GM21381 (cell line): ENCODE results near the gene EPHA3.

Experiments
- ATAC-seq: cut with Tn5 transposase; IDR thresholded peaks from one replicate; pipeline ENCODE4 v1.9.1; 2021; ENCODE audit warnings: mild to moderate bottlenecking, moderate library complexity; ENCODE audit not compliant: unreplicated experiment

Gene EPHA3

GRCh38 chr3:89223188-89223587, 115.8 kb downstream of the EPHA3 start:
- ATAC-seq: no peak

- no peak for ATAC-seq
These were observed 119.8 kb downstream of the EPHA3 start for GRCh38 chr3:89227218-89227617.

- ATAC-seq: no peak
These were observed 120.2 kb downstream of the EPHA3 start for GRCh38 chr3:89227634-89228033.

GRCh38 chr3:89232155-89232554, 124.7 kb downstream of the EPHA3 start:
- ATAC-seq: no peak

- ATAC-seq: no peak
These were observed 127.2 kb downstream of the EPHA3 start for GRCh38 chr3:89234620-89235019.

GRCh38 chr3:89238846-89239245, 131.4 kb downstream of the EPHA3 start:
- ATAC-seq: no peak

GRCh38 chr3:89239774-89240173, 132.4 kb downstream of the EPHA3 start:
- ATAC-seq: no peak

- no peak for ATAC-seq
These were observed 138.2 kb downstream of the EPHA3 start for GRCh38 chr3:89245612-89246011.

GRCh38 chr3:89246326-89246725, 138.9 kb downstream of the EPHA3 start:
- ATAC-seq: no peak

GRCh38 chr3:89250742-89251141, 143.3 kb downstream of the EPHA3 start:
- no peak for ATAC-seq

- ATAC-seq: no peak
These were observed 144.6 kb downstream of the EPHA3 start for GRCh38 chr3:89252016-89252415.

GRCh38 chr3:89252860-89253259, 145.4 kb downstream of the EPHA3 start:
- no peak for ATAC-seq

- no peak for ATAC-seq
These were observed 149.0 kb downstream of the EPHA3 start for GRCh38 chr3:89256395-89256794.

- ATAC-seq: no peak
These were observed 149.5 kb downstream of the EPHA3 start for GRCh38 chr3:89256882-89257281.

- ATAC-seq: no peak
These were observed 153.3 kb downstream of the EPHA3 start for GRCh38 chr3:89260721-89261120.

- ATAC-seq: no peak
These were observed 154.3 kb downstream of the EPHA3 start for GRCh38 chr3:89261673-89262072.

- no peak for ATAC-seq
These were observed 155.0 kb downstream of the EPHA3 start for GRCh38 chr3:89262309-89262929.

- no peak for ATAC-seq
These were observed 156.7 kb downstream of the EPHA3 start for GRCh38 chr3:89264037-89264560.

GRCh38 chr3:89266074-89266473, 158.7 kb downstream of the EPHA3 start:
- ATAC-seq: no peak

GRCh38 chr3:89268059-89268458, 160.6 kb downstream of the EPHA3 start:
- no peak for ATAC-seq

- ATAC-seq: no peak
These were observed 162.8 kb downstream of the EPHA3 start for GRCh38 chr3:89270201-89270600.

- ATAC-seq: no peak
These were observed 167.6 kb downstream of the EPHA3 start for GRCh38 chr3:89275001-89275400.

GRCh38 chr3:89276116-89276515, 168.7 kb downstream of the EPHA3 start:
- no peak for ATAC-seq
